Hematopoietic multipotent progenitor cell treated with erythropoietin and hydrocortisone succinate and interleukin-3 and kit ligand, for 8 days (in vitro differentiated cells): Measurements from ENCODE around the gene FAU.

Experiments used
- DNase-seq: peaks from one replicate; pipeline ENCODE4 v3.0.0-alpha.2; 2015

Gene FAU

GRCh38 chr11:65071907-65072630 lies 49.9 kb downstream of the FAU start:
- DNase-seq: no peak
